Measurements from ENCODE around the gene WDR4.
A peak's percentile ranks its signal among the peaks of the same experiment; 100 is the strongest.
"Not testable (repeated sequence)": the region's sequence is repeated elsewhere in the genome, so short reads cannot be mapped to it uniquely, and the experiment has no call there.

The WDR4 gene

GRCh38 chr21:42815217-42815616 lies 64.1 kb downstream of the WDR4 start:
- DNase-seq (ENCODE audit: low read depth in 2 of 2), result no peak

- not testable (repeated sequence) for DNase-seq (ENCODE audit: low read depth in 2 of 2)
These were observed 66.7 kb downstream of the WDR4 start for GRCh38 chr21:42812528-42813241.

- DNase-seq (ENCODE audit: low read depth in 2 of 2), result no peak
These were observed 67.4 kb downstream of the WDR4 start for GRCh38 chr21:42811960-42812359.

GRCh38 chr21:42809577-42810475 lies 69.5 kb downstream of the WDR4 start:
- no peak for DNase-seq (ENCODE audit: low read depth in 2 of 2)

- DNase-seq (ENCODE audit: low read depth in 2 of 2), result no peak
These were observed 70.2 kb downstream of the WDR4 start for GRCh38 chr21:42809171-42809570.

- DNase-seq (ENCODE audit: low read depth in 2 of 2), result no peak
These were observed 71.3 kb downstream of the WDR4 start for GRCh38 chr21:42807938-42808613.

GRCh38 chr21:42807293-42807895 lies 71.9 kb downstream of the WDR4 start:
- not testable (repeated sequence) for DNase-seq (ENCODE audit: low read depth in 2 of 2)

GRCh38 chr21:42806509-42807140 lies 72.7 kb downstream of the WDR4 start:
- DNase-seq (ENCODE audit: low read depth in 2 of 2), result no peak

GRCh38 chr21:42801616-42802015 lies 77.7 kb downstream of the WDR4 start:
- not testable (repeated sequence) for DNase-seq (ENCODE audit: low read depth in 2 of 2)

GRCh38 chr21:42799948-42800347 lies 79.4 kb downstream of the WDR4 start:
- DNase-seq (ENCODE audit: low read depth in 2 of 2), result no peak

GRCh38 chr21:42799516-42799915 lies 79.8 kb downstream of the WDR4 start:
- DNase-seq (ENCODE audit: low read depth in 2 of 2), result peak in 1 of 2 donors; percentile 30

All from stimulated activated CD4-positive, alpha-beta T cell treated with anti-CD3 and anti-CD28 coated beads, Interleukin-4, amount 100 ng/mL, for 48 hours (primary cell).